Left cardiac atrium (tissue), 4 donors: ENCODE data around the gene CILP. TPM values are rescaled to one million over a fixed set of nuclear protein-coding genes. Genes with fewer than 3 reads are reported as not detected.
A peak's percentile ranks its signal among the peaks of the same experiment; 100 is the strongest.
"Not testable (repeated sequence)": the region's sequence is repeated elsewhere in the genome, so short reads cannot be mapped to it uniquely, and the experiment has no call there.

Source experiments
- ATAC-seq, 2 donors: fragments of 200-7000 bp; cut with Tn5 transposase; one replicate each; pipeline ENCODE4 v1.9.1; 2020; ENCODE audit warnings: mild to moderate bottlenecking in 2 of 2, moderate library complexity in 2 of 2
- DNase-seq: peaks from one replicate; pipeline ENCODE4 v3.0.0-alpha.2; 2020
- intact Hi-C, 2 donors: fragments of 100-400 bp; cut with DNase I; formaldehyde crosslinking; loops; one replicate each; pipeline versions ENCODE4 v1.14.1 to v1.15.1; 2022 to 2023
- long read RNA-seq: library from polyadenylated mRNA; unstranded; transcript quantifications from one replicate; pipeline ENCODE4 v2.0.0, GENCODE V29; 2021
- total RNA-seq, 2 donors: library from RNA; stranded (reverse); fragmentation: NEBNext Ultra II Directional; extraction: Animal tissue kit (Norgen Biotek cat#: 25700); gene quantifications; one replicate each; pipeline ENCODE4 v1.2.1, GENCODE V29; 2021
- donor health status: DM: no; HTN: yes; CAD: no.
- donor health status: DM: no; HTN: yes; CAD: no; lungs with severe emphysema.
- donor health status: DM: yes; HTN: yes; CAD: no.
- donor health status: Dilated cardiomyopathy.

Gene CILP, protein sequence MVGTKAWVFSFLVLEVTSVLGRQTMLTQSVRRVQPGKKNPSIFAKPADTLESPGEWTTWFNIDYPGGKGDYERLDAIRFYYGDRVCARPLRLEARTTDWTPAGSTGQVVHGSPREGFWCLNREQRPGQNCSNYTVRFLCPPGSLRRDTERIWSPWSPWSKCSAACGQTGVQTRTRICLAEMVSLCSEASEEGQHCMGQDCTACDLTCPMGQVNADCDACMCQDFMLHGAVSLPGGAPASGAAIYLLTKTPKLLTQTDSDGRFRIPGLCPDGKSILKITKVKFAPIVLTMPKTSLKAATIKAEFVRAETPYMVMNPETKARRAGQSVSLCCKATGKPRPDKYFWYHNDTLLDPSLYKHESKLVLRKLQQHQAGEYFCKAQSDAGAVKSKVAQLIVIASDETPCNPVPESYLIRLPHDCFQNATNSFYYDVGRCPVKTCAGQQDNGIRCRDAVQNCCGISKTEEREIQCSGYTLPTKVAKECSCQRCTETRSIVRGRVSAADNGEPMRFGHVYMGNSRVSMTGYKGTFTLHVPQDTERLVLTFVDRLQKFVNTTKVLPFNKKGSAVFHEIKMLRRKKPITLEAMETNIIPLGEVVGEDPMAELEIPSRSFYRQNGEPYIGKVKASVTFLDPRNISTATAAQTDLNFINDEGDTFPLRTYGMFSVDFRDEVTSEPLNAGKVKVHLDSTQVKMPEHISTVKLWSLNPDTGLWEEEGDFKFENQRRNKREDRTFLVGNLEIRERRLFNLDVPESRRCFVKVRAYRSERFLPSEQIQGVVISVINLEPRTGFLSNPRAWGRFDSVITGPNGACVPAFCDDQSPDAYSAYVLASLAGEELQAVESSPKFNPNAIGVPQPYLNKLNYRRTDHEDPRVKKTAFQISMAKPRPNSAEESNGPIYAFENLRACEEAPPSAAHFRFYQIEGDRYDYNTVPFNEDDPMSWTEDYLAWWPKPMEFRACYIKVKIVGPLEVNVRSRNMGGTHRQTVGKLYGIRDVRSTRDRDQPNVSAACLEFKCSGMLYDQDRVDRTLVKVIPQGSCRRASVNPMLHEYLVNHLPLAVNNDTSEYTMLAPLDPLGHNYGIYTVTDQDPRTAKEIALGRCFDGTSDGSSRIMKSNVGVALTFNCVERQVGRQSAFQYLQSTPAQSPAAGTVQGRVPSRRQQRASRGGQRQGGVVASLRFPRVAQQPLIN
- 10 to 100 TPM in 1 of 2 donors, 1 to 10 TPM in 1; 8.2 to 31.1 TPM for total RNA-seq
- long read RNA-seq, full-length matches to known transcripts, result 20 of 32 reads
- long read RNA-seq, partial matches to known transcripts, result 4 of 32 reads
- long read RNA-seq, other reads (novel, unspliced or antisense), result 8 of 32 reads

DNA sequence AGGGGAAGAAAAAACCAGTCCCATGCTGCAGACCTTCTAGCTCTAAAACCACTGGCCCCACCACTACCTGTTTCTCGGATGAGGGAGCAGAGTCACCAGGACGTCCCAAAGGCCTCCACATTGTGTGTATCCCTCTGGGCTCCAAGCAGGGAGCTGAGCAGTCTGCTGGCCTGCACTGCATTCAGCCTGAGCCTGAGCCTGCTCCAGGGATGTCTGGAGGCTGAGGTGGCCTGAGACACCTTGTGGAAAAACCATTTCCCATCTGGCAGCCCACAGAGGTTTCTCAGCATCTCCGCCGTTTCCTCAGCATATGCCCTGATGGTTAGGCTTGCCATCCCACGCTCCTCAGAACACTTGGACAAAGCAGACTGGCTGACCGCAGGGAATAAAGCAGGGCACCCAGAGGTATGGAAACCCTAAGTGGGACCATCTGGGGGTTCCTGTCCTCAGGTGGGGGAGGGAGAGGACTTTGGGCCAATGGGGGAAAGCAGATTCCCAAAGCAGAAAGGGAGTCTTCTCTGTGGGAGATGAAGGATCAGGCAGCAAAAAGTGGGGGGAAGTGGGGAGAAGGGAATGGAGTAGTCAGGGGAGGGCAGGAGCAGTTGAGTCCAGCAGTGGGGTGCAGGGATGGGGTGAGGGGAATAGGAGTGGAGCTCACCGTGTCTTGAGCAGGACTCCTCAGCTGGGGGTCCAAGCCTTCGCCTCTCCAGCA is at the start of gene CILP:
Gene CILP (minus strand): TSS at position 704 of the 712 bp plus-strand sequence. CDS start 1,718 bp downstream, outside the sequence.
- ATAC-seq, result no peak
- intact Hi-C loops, result no loop called here
- no peak for DNase-seq

DNA sequence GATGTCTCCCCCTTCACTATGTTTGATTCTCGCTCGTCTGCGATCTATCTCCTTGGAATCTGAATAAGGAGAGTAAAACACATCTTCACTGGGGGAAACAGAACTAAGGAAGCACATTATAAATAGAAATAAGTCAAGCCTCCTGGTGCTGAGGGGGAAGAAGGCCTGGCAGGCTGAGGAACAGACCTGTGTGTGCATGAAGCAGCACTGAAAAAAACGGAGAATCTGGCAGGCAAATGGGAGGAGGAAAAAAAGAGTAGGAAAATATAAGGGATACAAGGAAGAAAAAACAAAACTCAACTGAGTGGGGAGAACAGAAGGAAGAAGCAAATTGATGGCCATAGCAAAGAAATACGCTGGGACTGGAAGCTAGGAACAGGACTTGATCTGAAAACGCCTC is 49.7 kb upstream of the CILP start:
- no peak for ATAC-seq
- intact Hi-C loops, result no loop called here
- DNase-seq, result no peak

GRCh38 chr15:65259367-65259797 is 48.1 kb upstream of the CILP start:
- DNase-seq, result no peak
- intact Hi-C loops, result no loop called here
- ATAC-seq, result peak; percentile 46 to 70

- DNase-seq, result no peak
- peak; percentile 24 to 56 for ATAC-seq
- intact Hi-C loops, result no loop called here
These were observed 47.3 kb upstream of the CILP start for GRCh38 chr15:65258375-65259262.

DNA sequence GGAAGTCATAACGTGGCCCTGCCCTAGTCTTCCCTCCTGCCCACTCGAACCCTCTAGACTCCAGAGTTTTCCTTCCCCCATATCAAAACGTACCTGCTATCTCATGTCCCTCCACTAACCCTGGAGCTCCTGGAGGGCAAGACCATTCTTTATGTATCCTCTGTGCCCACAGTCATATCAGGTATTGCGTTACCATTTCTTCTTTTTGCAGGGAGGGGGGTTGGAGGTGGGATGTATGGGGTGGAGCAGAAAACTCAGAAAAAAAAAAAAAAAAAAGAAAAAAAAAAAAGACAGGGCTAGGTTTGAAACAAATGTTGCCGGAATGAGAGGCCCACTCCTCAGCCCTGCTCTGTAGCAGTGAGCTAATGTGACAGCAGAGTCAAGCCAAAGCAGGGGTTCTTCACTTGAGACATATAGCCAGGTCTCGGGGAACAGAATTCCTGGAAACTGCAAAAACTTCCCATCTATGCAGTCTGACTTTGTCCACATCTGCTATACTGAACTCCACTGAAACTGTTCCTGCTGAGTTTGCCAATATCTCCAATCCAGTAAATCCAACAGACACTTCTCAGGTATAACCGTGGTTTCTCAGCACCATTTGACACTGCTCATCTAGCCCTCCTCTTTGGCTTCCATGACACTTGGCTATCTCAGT is 44.3 kb upstream of the CILP start:
- intact Hi-C loops, result no loop called here
- no peak for DNase-seq
- ATAC-seq, result no peak

- ATAC-seq (no peak), DNase-seq (no peak)
- intact Hi-C loops, result no loop called here
These were observed 43.5 kb upstream of the CILP start for GRCh38 chr15:65254758-65255157.

DNA sequence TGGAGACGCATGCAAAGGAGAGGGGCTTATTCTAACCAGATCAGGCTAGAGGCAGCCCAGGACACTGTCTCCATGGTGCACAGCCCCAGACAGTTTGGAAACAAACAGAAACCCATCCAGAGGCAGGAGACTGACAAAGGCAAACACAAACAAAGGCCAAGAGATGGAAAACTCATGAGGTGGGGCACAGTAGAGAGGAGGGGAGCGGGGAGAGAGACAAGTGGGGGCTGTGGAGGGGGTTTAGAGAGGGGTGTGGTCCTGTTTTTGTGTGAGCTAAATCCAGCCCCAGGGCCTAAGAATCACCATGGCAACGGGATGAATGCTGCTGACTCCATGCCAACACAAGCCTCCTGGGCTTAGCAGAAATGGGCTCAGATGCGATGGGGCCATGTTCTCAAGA is 43.1 kb upstream of the CILP start:
- ATAC-seq, result peak in 1 of 2 donors; percentile 23

DNA sequence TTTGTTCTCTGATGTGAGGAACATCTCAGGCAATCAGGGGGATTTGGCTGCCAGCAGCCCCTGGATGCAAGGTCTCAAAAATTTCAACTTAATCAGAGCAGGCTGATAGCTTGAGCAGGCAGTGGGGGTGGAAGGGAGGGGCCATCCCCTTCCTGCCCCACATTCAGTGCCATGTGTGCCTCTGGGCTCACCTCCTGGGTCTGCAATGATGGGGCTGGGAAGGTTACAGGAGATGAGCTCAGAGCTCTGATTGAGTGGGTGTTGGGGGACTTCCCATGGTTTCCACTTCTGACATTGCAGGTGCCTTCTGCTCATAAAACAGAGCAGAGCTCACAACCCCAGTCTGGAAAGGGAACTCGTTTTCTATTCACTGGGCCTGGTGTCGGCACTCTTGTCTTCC is 38.4 kb upstream of the CILP start:
- intact Hi-C loops, result no loop called here
- DNase-seq (no peak), ATAC-seq (no peak)

More for the DNA sequence above, 43.1 kb upstream of the CILP start:
- intact Hi-C loops, result no loop called here
- DNase-seq, result no peak

DNA sequence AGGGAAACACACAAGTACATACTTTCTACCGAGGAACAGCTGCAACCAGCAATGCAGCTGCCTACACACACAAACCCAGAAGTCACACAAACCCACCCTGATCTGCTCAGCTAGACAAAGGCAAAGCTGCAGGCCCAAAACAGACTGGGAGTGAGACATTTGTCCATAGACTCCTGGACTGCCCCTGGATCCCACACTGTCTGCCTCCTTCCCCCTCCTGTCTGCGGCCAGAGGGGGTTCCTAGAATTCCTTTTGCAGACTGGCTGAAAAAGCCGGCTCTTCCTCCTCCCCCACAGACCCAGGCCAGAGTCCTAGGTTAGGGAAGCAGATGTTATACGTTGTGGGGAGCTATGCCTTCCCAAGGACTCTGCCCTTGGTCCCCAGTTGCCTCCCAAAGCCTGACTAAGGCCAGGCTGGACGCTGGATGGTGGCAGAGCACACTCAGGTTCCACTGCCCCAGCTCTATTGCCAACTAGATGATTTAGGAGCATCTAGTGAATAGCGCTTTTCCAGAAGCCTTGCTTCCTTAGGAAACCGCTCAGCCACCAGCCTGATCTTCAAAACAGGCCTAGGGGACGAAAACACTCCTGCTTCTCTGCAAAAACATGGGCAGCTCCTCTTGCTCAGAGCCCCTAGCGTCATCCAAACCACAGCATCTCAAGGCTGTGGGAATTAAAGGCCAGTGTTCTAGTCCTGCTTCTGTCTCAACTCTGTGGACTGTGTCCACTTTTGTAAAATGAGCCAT is 37.4 kb upstream of the CILP start:
- ATAC-seq (peak in 1 of 2 donors; percentile 31), DNase-seq (no peak)
- intact Hi-C loops, result no loop called here

- intact Hi-C loops, result no loop called here
- ATAC-seq (no peak), DNase-seq (no peak)
These were observed 35.7 kb upstream of the CILP start for GRCh38 chr15:65246939-65247338.

DNA sequence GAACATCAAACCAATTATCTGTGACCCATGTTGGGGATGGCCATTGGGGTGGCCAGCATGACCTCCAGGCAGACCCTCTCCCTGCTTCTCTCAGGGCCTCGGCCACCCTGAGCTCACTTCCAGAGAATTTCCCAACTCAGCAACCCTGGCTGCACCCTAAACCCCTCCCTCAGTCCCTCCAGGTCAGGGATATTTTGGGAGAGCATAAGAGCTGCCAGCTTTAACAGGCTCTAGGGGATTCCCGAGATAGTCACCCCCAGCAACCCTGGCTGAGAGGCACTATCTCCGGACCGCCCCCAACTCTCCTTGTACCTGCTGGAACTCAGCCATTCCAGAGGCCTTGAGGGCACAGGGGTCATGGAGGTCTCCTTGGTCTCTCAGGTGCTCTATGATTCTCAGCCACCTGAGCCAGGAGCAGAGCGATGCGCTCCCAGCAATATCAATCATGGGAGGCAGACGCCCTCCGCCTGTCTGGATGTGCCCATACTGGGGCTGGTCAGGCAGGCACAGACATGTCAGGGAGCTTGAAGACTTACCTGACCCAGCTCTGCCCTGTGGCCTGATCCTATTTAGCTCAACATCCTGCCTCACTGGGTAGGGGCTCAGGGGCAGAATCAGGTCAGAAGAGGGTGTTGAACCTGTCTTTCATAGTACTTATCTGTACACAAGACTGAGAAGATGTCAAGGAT is 34.9 kb upstream of the CILP start:
- ATAC-seq, result peak; percentile 32 to 79
- no peak for DNase-seq
- intact Hi-C loops, result no loop called here

- peak; percentile 88 to 92 for ATAC-seq
- peak; percentile 82 for DNase-seq
- intact Hi-C loops, result no loop called here
These were observed 34.0 kb upstream of the CILP start for GRCh38 chr15:65245096-65245856.

DNA sequence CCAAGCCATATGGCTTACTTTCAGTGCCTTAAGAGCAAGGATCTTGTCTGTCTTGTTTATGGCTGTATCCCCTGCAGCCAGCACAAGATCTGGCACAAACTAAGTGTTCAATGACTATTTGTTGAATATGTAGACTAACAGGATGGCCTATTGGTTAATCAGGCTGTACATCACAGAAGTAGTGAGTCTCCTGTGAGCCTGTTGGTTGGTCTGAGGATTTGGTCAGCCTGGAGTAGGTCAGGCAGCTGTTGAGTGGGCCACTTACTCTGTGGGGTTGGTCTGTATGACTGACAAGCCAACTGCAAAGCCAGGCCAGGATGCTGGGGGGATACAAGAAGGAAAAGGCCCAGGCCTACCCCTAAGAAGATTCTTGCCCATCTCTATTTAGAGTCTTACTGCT is 33.4 kb upstream of the CILP start:
- DNase-seq (no peak), ATAC-seq (peak in 1 of 2 donors; percentile 1)
- intact Hi-C loops, result no loop called here

DNA sequence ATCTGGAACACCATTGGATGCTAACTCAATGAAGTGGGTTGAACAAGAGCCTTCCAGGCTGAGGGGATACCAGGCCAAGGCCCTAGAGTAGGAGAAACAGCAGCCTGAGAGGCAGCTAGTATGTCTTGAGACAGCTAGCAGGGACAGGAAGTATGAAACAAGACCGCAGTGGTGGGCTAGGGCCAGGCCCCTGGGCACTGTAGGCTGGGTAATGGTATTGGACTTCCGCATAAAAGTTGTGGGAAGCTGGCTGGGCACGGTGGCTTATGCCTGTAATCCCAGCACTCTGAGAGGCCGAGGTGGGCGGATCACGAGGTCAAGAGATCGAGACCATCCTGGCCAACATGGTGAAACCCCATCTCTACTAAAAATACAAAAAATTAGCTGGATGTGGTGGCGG is 25.2 kb upstream of the CILP start:
- intact Hi-C loops, result not testable (repeated sequence)

DNA sequence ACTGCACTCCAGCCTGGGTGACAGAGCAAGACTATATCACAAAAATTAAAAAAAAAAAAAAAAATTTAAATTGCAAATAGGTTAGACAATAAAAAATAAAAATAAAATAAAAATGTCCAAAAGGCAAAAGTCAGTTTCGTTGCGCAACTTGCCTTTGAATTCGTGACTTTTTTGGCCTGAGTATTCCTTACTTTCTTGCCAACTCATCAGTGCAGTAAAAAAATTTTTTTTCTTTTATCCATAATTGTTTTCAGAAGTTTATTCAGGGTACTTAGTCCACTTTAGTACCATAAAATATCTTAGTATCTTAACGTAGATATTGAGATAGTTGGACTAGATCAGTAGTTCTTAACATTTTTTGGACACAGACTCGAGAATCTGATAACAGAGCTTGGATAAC is 22.4 kb upstream of the CILP start:
- intact Hi-C loops, result no loop called here
- DNase-seq (no peak), ATAC-seq (no peak)

More for the DNA sequence above, 25.2 kb upstream of the CILP start:
- ATAC-seq, DNase-seq: not testable (repeated sequence)
